WI38 (cell line): ENCODE measurements around the gene TUBGCP6.
A peak's percentile ranks its signal among the peaks of the same experiment; 100 is the strongest.

Experiments
- H3K4me3 ChIP-seq: 2 replicates; pipeline ENCODE4 v1.5.1; 2011; ENCODE audit warnings: low read depth, mild to moderate bottlenecking, control low read depth, low read length
- CTCF ChIP-seq: IDR thresholded peaks from 2 replicates; pipeline ENCODE4 v1.5.1; 2012; ENCODE audit warnings: low read depth, mild to moderate bottlenecking, control low read depth, low read length

The TUBGCP6 gene

GRCh38 chr22:50201191-50202129, 43.4 kb downstream of the TUBGCP6 start:
- peak overlapping the region; percentile 72 for H3K4me3 ChIP-seq
- TF ChIP-seq CTCF, result no peak

DNA sequence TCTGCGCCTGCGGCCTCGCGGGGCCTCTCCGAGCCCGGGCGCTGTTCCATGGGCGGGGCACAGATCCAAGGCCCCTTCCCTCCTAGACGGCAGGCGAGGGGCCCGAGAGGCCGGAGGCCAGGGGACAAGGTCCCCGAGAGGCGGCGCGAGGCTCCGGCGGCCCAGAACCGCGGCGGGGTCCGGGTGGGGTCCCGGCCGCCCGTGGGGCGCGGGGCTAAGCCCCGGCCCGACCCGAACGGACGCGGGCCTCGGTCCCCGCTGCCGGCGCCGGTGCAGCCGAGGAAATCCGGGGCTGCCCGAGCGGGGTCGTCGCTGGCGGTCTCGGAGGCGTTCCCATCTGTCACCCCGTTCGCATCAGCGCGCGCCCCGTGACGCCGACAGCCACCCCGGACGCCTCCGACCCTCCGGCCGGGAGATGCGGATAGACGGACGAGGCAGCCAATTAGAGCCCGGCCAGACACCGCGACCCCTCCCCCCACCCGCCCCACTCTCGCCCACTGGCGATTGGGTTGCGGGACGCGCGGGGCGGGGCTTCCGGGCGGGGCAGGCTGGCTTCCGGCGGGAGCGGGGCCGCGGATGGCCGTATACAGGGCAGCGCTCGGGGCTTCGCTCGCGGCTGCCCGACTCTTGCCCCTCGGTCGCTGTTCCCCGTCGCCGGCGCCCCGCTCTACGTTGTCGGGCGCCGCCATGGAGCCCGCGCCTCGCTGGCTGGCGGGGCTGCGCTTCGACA, 44.2 kb downstream of the TUBGCP6 start, which contains the start of gene SELENOO:
Gene SELENOO, plus strand, starts transcription at position 551 of the 730 bp plus-strand sequence. Its CDS starts 26 bp downstream, at position 577.
- peak within 1 kb of the TSS; percentile 72 for H3K4me3 ChIP-seq
- no peak for TF ChIP-seq CTCF

DNA sequence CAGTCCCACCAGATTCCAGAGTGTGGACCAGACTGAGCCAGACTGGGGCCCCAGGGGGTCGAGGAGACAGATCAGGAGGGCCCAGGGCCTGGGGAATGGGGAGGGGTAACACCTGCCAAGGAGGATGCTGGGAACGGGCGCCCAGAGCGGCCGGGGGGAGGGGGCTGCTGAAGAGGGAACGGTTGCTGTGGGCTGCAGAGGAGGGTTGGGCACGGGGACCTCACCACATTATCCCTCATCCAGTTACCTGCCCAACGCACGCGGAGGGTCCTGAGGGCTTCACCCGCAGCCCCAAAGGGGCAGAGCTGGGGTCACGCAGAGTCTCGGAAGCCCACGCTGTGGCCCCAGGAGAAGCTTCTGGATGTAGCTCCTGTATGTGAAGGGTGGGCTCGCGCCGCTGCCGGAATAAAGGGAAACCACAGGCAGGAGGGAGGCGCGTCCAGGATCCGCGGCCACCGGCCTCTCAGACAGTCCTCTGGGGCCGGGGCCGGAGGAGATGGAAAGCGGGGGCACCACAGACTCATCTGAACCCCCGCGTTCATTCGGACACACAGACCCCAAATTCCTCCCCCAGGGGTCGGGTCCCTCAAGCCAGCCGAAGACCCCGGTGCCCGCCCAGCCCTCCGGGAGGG, 44.9 kb downstream of the TUBGCP6 start:
- H3K4me3 ChIP-seq, result peak overlapping the region; percentile 72
- no peak for TF ChIP-seq CTCF

DNA sequence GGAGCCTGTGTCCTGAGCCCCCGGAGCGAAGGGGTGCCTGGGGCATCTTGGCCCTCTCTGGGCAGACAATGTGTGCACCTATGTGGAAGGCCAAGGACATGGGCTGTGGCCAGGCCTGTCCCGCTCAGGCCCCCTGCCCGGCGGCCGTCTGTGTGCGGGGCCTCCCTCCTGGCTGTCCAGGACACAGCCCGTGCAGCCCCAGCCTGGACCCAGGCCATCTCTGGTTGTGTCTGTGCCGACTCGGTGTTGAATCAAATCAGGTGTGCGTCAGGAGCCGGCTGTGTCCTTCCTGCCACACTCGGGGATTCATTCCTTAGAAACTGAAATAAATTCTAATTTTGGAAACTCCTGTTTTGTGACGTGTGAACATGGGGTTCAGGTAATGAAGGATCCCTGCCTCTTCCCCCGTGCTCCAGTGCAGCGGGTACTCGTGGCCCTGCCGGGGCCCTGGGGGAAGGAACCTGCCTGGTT, 45.5 kb downstream of the TUBGCP6 start:
- no peak overlapping the region for H3K4me3 ChIP-seq
- TF ChIP-seq CTCF, result no peak

GRCh38 chr22:50198624-50199017, 46.2 kb downstream of the TUBGCP6 start:
- TF ChIP-seq CTCF, result no peak
- H3K4me3 ChIP-seq, result no peak overlapping the region

DNA sequence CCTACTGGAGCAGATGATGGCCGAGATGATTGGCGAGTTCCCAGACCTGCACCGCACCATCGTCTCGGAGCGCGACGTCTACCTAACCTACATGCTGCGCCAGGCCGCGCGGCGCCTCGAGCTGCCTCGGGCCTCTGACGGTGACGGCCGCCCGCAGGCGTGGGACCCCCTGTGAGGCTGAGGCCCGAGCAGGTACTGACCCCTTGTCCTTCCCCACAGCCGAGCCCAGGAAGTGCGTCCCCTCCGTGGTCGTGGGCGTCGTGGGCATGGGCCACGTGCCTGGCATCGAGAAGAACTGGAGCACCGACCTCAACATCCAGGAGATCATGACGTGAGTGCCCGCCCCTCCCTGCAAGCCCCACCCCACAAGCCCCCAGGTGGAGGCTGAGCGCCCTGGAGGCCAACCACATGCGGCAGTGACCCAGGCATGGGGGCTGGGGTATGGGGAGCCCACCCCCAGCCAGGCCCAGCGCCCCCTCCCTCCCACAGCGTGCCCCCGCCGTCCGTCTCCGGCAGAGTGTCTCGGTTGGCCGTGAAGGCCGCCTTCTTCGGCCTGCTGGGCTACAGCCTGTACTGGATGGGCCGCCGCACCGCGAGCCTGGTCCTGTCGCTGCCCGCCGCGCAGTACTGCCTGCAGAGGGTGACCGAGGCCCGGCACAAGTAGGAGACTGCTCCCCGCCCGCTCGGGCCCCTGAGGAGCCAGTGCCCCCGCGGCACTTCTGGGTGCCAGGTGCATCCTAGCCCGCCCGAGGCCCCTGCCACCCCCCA, 46.8 kb downstream of the TUBGCP6 start:
- TF ChIP-seq CTCF, result no peak
- H3K4me3 ChIP-seq, result no peak overlapping the region
